Adrenal gland (tissue), 12 donors: ENCODE data around the gene ADPRM. TPM values are rescaled to one million over a fixed set of nuclear protein-coding genes. Genes with fewer than 3 reads are reported as not detected.

Source experiments
- DNase-seq, 7 donors: peaks; one replicate each; pipeline ENCODE4 v3.0.0-alpha.2; 2019 to 2020
- H3K27ac ChIP-seq, 5 donors: fragments of 200-600 bp; sonication (generic) in 4 of 5; 1 replicate in 3 of 5; 2 replicates in 2 of 5; pipeline versions ENCODE4 v1.5.1 to v1.8.0; 2016 to 2020; ENCODE audit warnings: mild to moderate bottlenecking in 1 of 5
- H3K27me3 ChIP-seq: fragments of 200-600 bp; 2 replicates; pipeline ENCODE4 v1.8.0; 2021
- H3K36me3 ChIP-seq, 2 donors: fragments of 200-600 bp; replicated peaks in 1 of 2; 1 replicate in 1 of 2; 2 replicates in 1 of 2; pipeline versions ENCODE4 v1.5.1 to v1.8.0; 2018 to 2022
- H3K4me1 ChIP-seq, 2 donors: fragments of 200-600 bp; replicated peaks in 1 of 2; 1 replicate in 1 of 2; 2 replicates in 1 of 2; pipeline versions ENCODE4 v1.5.1 to v1.8.0; 2018 to 2021
- H3K4me3 ChIP-seq, 4 donors: fragments of 200-600 bp; sonication (generic) in 3 of 4; one replicate each; pipeline ENCODE4 v1.5.1; 2016 to 2018
- H3K9me3 ChIP-seq, 3 donors: fragments of 200-600 bp; sonication (generic) in 1 of 3; replicated peaks in 1 of 3; 1 replicate in 2 of 3; 2 replicates in 1 of 3; pipeline versions ENCODE4 v1.5.1 to v1.8.0; 2016 to 2021
- POLR2A ChIP-seq, 2 donors: fragments of 450-650 bp; IDR thresholded peaks; one replicate each; pipeline ENCODE4 v1.6.1; 2017; ENCODE audit warnings: antibody characterized with exemption in 2 of 2, mild to moderate bottlenecking in 2 of 2, moderate library complexity in 1 of 2
- WGBS, 4 donors: extraction: QIAGEN DNeasy Blood & Tissue Kit in 2 of 4; methylation state at CpG; one replicate each; pipeline versions ENCODE4 v1.1.5 to v1.1.7; 2013 to 2017; 5-methylcytosine and 5-hydroxymethylcytosine counted together
- intact Hi-C, 2 donors: fragments of 100-400 bp; cut with DNase I; formaldehyde crosslinking; loops; one replicate each; pipeline versions ENCODE4 v1.14.1 to v1.15.0; 2022 to 2023
- polyA plus RNA-seq, 3 donors: library from polyadenylated mRNA; stranded (reverse); fragments of 200-250 nt in 2 of 3; fragments of 350-450 nt in 1 of 3; fragmentation: Illumina TruSeq in 1 of 3; extraction: RNeasy Lipid Tissue Mini Kit (QIAGEN cat#74804) in 1 of 3; gene quantifications; one replicate each; pipeline ENCODE4 v1.2.3, GENCODE V29; 2013 to 2014
- total RNA-seq, 9 donors: library from RNA; depleted of rRNA in 4 of 9; stranded (reverse); fragments of >200 nt in 4 of 9; fragments of 120-200 nt in 1 of 9; fragmentation: NEBNext Ultra II Directional in 1 of 9; extraction: Animal tissue kit (Norgen Biotek cat#: 25700) in 1 of 9; gene quantifications; one replicate each; pipeline versions ENCODE4 v1.1.0 to v1.2.4, GENCODE V29; 2013 to 2023
- TF ChIP-seq, protein P1 (sequence below), 6 experiments: fragments of 450-650 bp in 4 of 6; fragments of 200-600 bp in 2 of 6; sonication (generic) in 1 of 6; IDR thresholded peaks; 1 replicate in 5 of 6; 2 replicates in 1 of 6; pipeline versions ENCODE4 v1.5.1 to v1.8.0; 2016 to 2021; ENCODE audit warnings: antibody characterized with exemption in 6 of 6, mild to moderate bottlenecking in 2 of 6, moderate library complexity in 1 of 6
- donor health status: healthy with polysubstance abuse.
- donor health status: Bipolar disorder and iron deficiency.
- donor health status: DM: yes; HTN: yes; CAD: no.
- donor health status: DM: no; HTN: no; CAD: no.
- donor health status: DM: no; HTN: no; CAD: no.
- donor health status: DM: yes; HTN: yes; CAD: no.

The ADPRM gene
- total and polyA plus RNA-seq, 12 donors, result 3.8 to 12.1 (median 8.2) TPM

DNA sequence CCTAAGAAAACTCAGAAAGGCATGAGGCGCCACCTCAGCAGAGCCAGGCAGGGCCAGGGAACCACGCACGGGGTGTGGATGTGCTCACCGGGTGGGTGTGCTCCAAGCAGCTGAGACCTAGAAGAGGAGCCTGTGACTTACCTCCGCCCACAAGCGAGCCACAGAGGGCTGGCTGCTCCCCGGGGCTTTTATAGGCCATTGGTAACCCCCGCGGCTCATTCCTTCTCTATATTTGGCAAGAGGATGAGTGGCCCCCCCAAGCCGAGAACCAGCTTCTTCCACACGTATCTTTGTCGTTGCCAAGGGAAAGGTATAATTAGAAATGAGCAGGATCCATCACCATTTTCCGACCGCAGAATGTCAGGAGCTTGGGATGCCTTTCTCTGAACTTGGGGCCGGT, 40.2 kb upstream of the ADPRM start, which contains the start of gene MYH3:
MYH3 (minus strand) TSS at position 162 of the 400 bp plus-strand sequence. CDS start 2,245 bp downstream, outside the sequence.
- H3K36me3 ChIP-seq, result no peaks in the 10 kb centered on the region
- WGBS, 4 donors, result 79 to 83% (median 81%) methylated on average over 9 to 15 of the region's 15 CpGs
- intact Hi-C loops, result no loop called here

DNA sequence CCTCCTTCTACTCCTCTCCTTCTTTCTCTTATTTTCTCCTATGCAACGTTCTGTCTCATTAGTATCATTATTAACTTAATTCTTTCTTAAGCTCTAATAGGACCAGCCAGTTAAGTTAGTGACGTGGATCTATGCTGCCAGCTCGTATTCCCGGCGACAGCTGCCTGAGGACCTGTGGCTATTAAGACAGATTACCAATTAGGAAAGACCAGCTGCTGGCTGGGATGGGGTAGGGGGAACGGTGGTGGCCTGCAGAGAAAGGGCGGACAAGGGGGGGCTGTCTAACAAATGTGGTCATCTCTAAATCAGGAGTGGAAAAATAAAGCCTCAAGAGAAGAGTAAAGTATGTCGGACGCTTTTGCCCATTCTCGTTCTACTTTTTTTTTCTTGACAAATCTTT, 39.5 kb upstream of the ADPRM start:
- Histone ChIP-seq H3K27me3 (no peaks in the 10 kb centered on the region), H3K4me3 (no peak overlapping the region), H3K4me1 (no peaks in the 10 kb centered on the region), H3K36me3 (no peaks in the 10 kb centered on the region), H3K27ac (no peak overlapping the region), H3K9me3 (no peaks in the 10 kb centered on the region)
- 61 to 74% (median 73%) methylated on average over 10 of the region's 10 CpGs for WGBS, 4 donors
- TF ChIP-seq, protein P1, sequence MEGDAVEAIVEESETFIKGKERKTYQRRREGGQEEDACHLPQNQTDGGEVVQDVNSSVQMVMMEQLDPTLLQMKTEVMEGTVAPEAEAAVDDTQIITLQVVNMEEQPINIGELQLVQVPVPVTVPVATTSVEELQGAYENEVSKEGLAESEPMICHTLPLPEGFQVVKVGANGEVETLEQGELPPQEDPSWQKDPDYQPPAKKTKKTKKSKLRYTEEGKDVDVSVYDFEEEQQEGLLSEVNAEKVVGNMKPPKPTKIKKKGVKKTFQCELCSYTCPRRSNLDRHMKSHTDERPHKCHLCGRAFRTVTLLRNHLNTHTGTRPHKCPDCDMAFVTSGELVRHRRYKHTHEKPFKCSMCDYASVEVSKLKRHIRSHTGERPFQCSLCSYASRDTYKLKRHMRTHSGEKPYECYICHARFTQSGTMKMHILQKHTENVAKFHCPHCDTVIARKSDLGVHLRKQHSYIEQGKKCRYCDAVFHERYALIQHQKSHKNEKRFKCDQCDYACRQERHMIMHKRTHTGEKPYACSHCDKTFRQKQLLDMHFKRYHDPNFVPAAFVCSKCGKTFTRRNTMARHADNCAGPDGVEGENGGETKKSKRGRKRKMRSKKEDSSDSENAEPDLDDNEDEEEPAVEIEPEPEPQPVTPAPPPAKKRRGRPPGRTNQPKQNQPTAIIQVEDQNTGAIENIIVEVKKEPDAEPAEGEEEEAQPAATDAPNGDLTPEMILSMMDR (IDR thresholded peaks at IDR 0.05), result no peak
- TF ChIP-seq POLR2A (IDR thresholded peaks at IDR 0.05), result no peak
- peak in 1 of 7 donors; percentile 40 for DNase-seq
- intact Hi-C loops, result no loop called here

More for the DNA sequence above, 40.2 kb upstream of the ADPRM start, which contains the start of gene MYH3:
- Histone ChIP-seq H3K27me3 (no peaks in the 10 kb centered on the region), H3K4me1 (no peaks in the 10 kb centered on the region), H3K9me3 (no peaks in the 10 kb centered on the region), H3K27ac (no peak within 1 kb of the TSS), H3K4me3 (no peak within 1 kb of the TSS)
- TF ChIP-seq, protein P1 (IDR thresholded peaks at IDR 0.05), result no peak
- TF ChIP-seq POLR2A (IDR thresholded peaks at IDR 0.05), result no peak
- DNase-seq, result peak in 1 of 7 donors; percentile 29

DNA sequence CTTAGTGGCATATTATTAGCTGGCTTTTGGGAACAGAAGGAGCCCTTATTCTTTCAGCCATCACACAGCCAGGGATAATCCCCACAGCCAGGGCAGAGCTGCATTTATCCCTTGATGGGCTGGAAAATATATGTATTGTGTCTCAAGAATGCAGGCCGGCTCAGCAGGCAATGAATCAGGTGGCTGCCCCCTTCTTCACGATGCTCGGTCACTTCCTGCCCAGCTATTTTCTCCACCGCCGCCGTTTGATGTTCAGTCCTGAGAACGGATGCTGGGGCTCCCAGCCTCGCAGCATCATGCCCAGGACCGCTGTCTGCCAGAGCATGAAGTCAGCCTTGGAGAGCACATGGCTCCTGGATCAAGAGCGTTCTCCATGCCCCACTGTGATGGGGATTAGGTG, 36.0 kb upstream of the ADPRM start:
- intact Hi-C loops, result no loop called here
- WGBS, 4 donors, result 82 to 89% (median 88%) methylated on average over 9 to 10 of the region's 10 CpGs
- H3K9me3 ChIP-seq, result no peaks in the 10 kb centered on the region
- H3K4me1 ChIP-seq, result no peaks in the 10 kb centered on the region
- H3K27ac ChIP-seq, result no peak overlapping the region
- no peaks in the 10 kb centered on the region for H3K36me3 ChIP-seq
- H3K27me3 ChIP-seq, result no peaks in the 10 kb centered on the region
- H3K4me3 ChIP-seq, result no peak overlapping the region
- DNase-seq, result peak in 1 of 7 donors; percentile 20
- TF ChIP-seq POLR2A (IDR thresholded peaks at IDR 0.05), result no peak
- TF ChIP-seq, protein P1 (IDR thresholded peaks at IDR 0.05), result no peak

DNA sequence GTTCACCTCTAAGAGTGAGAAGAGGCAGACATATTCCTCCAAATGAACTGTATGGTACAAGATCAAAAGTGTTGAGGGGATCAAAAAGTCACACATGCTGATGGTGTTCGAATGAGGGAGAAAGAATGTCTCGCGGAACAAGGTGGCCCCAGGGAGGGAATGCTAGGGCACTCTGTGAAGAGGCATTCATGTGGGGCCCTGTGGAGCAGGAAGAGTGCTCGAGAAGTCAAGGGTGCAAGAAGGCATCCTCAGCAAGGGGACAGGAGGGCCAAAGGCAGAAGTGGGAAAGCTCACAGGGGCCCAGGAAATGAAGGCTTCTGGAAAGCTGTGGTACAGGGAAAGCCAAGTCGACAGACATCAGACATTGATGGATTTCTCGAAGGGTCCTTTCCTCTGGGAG, 34.2 kb upstream of the ADPRM start:
- Histone ChIP-seq H3K4me3 (no peak overlapping the region), H3K36me3 (no peaks in the 10 kb centered on the region), H3K27me3 (no peaks in the 10 kb centered on the region), H3K9me3 (no peaks in the 10 kb centered on the region), H3K4me1 (no peaks in the 10 kb centered on the region), H3K27ac (no peak overlapping the region)
- TF ChIP-seq, protein P1 (IDR thresholded peaks at IDR 0.05), result no peak
- TF ChIP-seq POLR2A (IDR thresholded peaks at IDR 0.05), result no peak
- 86 to 90% (median 88%) methylated on average over 6 of the region's 6 CpGs for WGBS, 4 donors
- no peak for DNase-seq
- intact Hi-C loops, result no loop called here
